HepG2 (cell line): ENCODE measurements around the gene BBS1. TPM values are rescaled to one million over a fixed set of nuclear protein-coding genes. Genes with fewer than 3 reads are reported as not detected.

ENCODE experiments used
- FOXK2 ChIP-seq: fragments of 450-650 bp; IDR thresholded peaks from 2 replicates; pipeline ENCODE4 v1.6.1; 2016
- MATR3 ChIP-seq: sonication (generic); formaldehyde crosslinking; IDR thresholded peaks from 2 replicates; pipeline ENCODE4 v1.4.0; 2020; ENCODE audit warnings: missing genetic modification reagents
- MZF1 ChIP-seq: sonication (generic); formaldehyde crosslinking; IDR thresholded peaks from 2 replicates; pipeline ENCODE4 v1.8.1; 2023; ENCODE audit warnings: mild to moderate bottlenecking, missing genetic modification reagents, borderline replicate concordance
- NCOA1 ChIP-seq: sonication (generic); formaldehyde crosslinking; IDR thresholded peaks from 2 replicates; pipeline ENCODE4 v1.9.0; 2021; ENCODE audit warnings: missing genetic modification reagents
- PBX2 ChIP-seq: IDR thresholded peaks from 2 replicates; pipeline ENCODE4 v1.6.1; 2016; ENCODE audit warnings: control low read depth
- PRMT3 ChIP-seq: sonication (generic); formaldehyde crosslinking; IDR thresholded peaks from 2 replicates; pipeline ENCODE4 v1.8.1; 2022; ENCODE audit warnings: low read depth, mild to moderate bottlenecking, moderate library complexity, missing genetic modification reagents, borderline replicate concordance
- RERE ChIP-seq: IDR thresholded peaks from 2 replicates; pipeline ENCODE4 v1.6.1; 2016; ENCODE audit warnings: low read depth, missing genetic modification reagents, missing compliant biosample characterization
- RXRB ChIP-seq: IDR thresholded peaks from 2 replicates; pipeline ENCODE4 v1.6.1; 2016; ENCODE audit warnings: borderline replicate concordance, missing genetic modification reagents, missing compliant biosample characterization
- XRCC5 ChIP-seq: fragments of 200-400 bp; formaldehyde crosslinking; optimal IDR thresholded peaks from 2 replicates; pipeline ENCODE3; 2017; ENCODE audit warnings: mild to moderate bottlenecking, low read length
- ZFP36L1 ChIP-seq: sonication (generic); formaldehyde crosslinking; IDR thresholded peaks from 2 replicates; pipeline ENCODE4 v1.8.0; 2022; ENCODE audit warnings: mild to moderate bottlenecking, missing genetic modification reagents, moderate library complexity
- ZFP62 ChIP-seq: sonication (generic); formaldehyde crosslinking; IDR thresholded peaks from 2 replicates; pipeline ENCODE4 v1.4.0; 2020; ENCODE audit warnings: missing genetic modification reagents
- ZHX2 ChIP-seq, 2 experiments: sonication (generic) in 1 of 2; formaldehyde crosslinking in 1 of 2; IDR thresholded peaks; 2 replicates each; pipeline versions ENCODE4 v1.6.1 to v1.9.0; 2014 to 2022; ENCODE audit warnings: antibody characterized with exemption in 1 of 2, borderline replicate concordance in 1 of 2, inconsistent platforms in 1 of 2, low read depth in 1 of 2, missing genetic modification reagents in 1 of 2
- ZNF30 ChIP-seq: sonication (generic); formaldehyde crosslinking; IDR thresholded peaks from 2 replicates; pipeline ENCODE4 v1.5.0; 2020; ENCODE audit warnings: mild to moderate bottlenecking, missing genetic modification reagents
- ZNF580 ChIP-seq: IDR thresholded peaks from 2 replicates; pipeline ENCODE4 v1.6.1; 2016; ENCODE audit warnings: low read depth, borderline replicate concordance
- ZNF747 ChIP-seq: sonication (generic); formaldehyde crosslinking; IDR thresholded peaks from 2 replicates; pipeline ENCODE4 v1.8.1; 2023; ENCODE audit warnings: missing genetic modification reagents, mild to moderate bottlenecking, borderline replicate concordance
- ZNF879 ChIP-seq: sonication (generic); formaldehyde crosslinking; IDR thresholded peaks from 2 replicates; pipeline ENCODE4 v1.8.1; 2023; ENCODE audit warnings: missing genetic modification reagents
- ZNF891 ChIP-seq: sonication (generic); formaldehyde crosslinking; IDR thresholded peaks from 2 replicates; pipeline ENCODE4 v1.5.0; 2020; ENCODE audit warnings: mild to moderate bottlenecking, missing genetic modification reagents
- polyA plus RNA-seq, 8 experiments: library from polyadenylated mRNA; depleted of rRNA in 3 of 8; stranded (reverse) in 7 of 8; unstranded in 1 of 8; fragments of >200 nt; fragmentation: Illumina TruSeq in 4 of 8; extraction: Trizol in 4 of 8; gene quantifications; 2 replicates each; pipeline versions ENCODE4 v1.2.1 to v1.2.3, GENCODE V29; 2011 to 2016; ENCODE audit warnings: low read depth in 4 of 8, missing spikeins in 1 of 8, mixed read lengths in 1 of 8; ENCODE audit not compliant: insufficient read depth in 1 of 8
- total RNA-seq, 5 experiments: library from RNA; depleted of rRNA; stranded (reverse); fragments of >200 nt; fragmentation: Illumina TruSeq; extraction: Trizol; gene quantifications; 2 replicates each; pipeline ENCODE4 v1.2.3, GENCODE V29; 2016; ENCODE audit warnings: low read depth in 1 of 5

The BBS1 gene
- total and polyA plus RNA-seq, 2 of the 13 experiments (the other 11 are each of a cell fraction or from before 2014, with no cell fraction given), result 11.7 to 14.1 TPM

GRCh38 chr11:66466225-66467033 is 44.0 kb upstream of the BBS1 start, which contains the start of gene PELI3 (continued):
- no peak for TF ChIP-seq ZHX2 (IDR thresholded peaks at IDR 0.05; ENCODE audit: low read depth)
- no peak for TF ChIP-seq ZHX2 (CRISPR knock-in tag; IDR thresholded peaks at IDR 0.05; ENCODE audit: borderline replicate concordance)
- TF ChIP-seq ZNF30 (CRISPR knock-in tag), result no peak
- TF ChIP-seq PRMT3, result no peak
- TF ChIP-seq ZNF747 (CRISPR knock-in tag), result no peak
- no peak for TF ChIP-seq PBX2 (CRISPR knock-in tag)
- TF ChIP-seq MZF1 (CRISPR knock-in tag), result no peak
- no peak for TF ChIP-seq ZNF580 (CRISPR knock-in tag)
- no peak for TF ChIP-seq ZNF879 (CRISPR knock-in tag)
- no peak for TF ChIP-seq RERE (CRISPR knock-in tag)
- no peak for TF ChIP-seq NCOA1 (CRISPR knock-in tag)
- no peak for TF ChIP-seq RXRB (CRISPR knock-in tag)
- no peak for TF ChIP-seq MATR3 (CRISPR knock-in tag)
- TF ChIP-seq ZFP62 (CRISPR knock-in tag), result no peak
- TF ChIP-seq XRCC5, result no peak
- no peak for TF ChIP-seq ZNF891
- no peak for TF ChIP-seq ZFP36L1
- TF ChIP-seq FOXK2, result no peak
